ENCODE data around the gene RERE. TPM values are rescaled to one million over a fixed set of nuclear protein-coding genes. Genes with fewer than 3 reads are reported as not detected.

RERE gene
- total RNA-seq, 6 experiments from 2014 or later: 36.5 to 41.6 (median 37.5) TPM

DNA sequence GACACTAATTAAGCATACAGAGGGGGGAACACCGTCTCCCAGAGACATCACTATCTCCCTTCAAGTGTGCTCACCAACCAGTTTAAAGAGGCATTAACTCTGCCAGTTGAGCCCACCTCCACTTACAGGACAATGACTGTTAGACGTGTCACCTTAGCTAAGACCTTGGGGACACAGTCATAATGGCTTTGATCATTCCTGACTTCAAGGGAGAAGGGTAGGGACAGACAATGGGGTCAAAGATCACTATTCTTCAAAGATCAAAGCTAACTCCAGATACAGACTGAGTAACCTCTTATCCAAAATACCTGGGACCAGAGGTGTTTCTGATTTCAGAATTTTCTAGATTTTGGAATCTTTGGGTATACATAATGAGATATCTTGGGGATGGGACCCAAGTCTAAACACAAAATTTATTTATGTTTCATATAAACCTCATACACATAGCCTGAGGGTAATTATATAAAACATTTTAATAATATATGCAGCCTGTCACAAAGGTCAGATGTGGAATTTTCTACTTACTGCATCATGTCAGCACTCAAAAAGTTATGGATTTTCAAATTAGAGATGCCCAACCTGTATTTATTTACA is 253.4 kb downstream of the RERE start:
- H3K4me1 Mint-ChIP-seq (ENCODE audit: low read depth): peaks cover 35% of the 10 kb centered on the region
- no peaks in the 10 kb centered on the region for H3K9me3 Mint-ChIP-seq
- TF ChIP-seq, protein P1, sequence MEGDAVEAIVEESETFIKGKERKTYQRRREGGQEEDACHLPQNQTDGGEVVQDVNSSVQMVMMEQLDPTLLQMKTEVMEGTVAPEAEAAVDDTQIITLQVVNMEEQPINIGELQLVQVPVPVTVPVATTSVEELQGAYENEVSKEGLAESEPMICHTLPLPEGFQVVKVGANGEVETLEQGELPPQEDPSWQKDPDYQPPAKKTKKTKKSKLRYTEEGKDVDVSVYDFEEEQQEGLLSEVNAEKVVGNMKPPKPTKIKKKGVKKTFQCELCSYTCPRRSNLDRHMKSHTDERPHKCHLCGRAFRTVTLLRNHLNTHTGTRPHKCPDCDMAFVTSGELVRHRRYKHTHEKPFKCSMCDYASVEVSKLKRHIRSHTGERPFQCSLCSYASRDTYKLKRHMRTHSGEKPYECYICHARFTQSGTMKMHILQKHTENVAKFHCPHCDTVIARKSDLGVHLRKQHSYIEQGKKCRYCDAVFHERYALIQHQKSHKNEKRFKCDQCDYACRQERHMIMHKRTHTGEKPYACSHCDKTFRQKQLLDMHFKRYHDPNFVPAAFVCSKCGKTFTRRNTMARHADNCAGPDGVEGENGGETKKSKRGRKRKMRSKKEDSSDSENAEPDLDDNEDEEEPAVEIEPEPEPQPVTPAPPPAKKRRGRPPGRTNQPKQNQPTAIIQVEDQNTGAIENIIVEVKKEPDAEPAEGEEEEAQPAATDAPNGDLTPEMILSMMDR (IDR thresholded peaks at IDR 0.05): no peak
- DNase-seq: no peak
- H3K27me3 Mint-ChIP-seq (ENCODE audit: insufficient read depth): no peaks in the 10 kb centered on the region
- no peak overlapping the region for H3K27ac Mint-ChIP-seq
- no peaks in the 10 kb centered on the region for H3K36me3 Mint-ChIP-seq (ENCODE audit: low read depth)
- no peak overlapping the region for H3K4me3 Mint-ChIP-seq

DNA sequence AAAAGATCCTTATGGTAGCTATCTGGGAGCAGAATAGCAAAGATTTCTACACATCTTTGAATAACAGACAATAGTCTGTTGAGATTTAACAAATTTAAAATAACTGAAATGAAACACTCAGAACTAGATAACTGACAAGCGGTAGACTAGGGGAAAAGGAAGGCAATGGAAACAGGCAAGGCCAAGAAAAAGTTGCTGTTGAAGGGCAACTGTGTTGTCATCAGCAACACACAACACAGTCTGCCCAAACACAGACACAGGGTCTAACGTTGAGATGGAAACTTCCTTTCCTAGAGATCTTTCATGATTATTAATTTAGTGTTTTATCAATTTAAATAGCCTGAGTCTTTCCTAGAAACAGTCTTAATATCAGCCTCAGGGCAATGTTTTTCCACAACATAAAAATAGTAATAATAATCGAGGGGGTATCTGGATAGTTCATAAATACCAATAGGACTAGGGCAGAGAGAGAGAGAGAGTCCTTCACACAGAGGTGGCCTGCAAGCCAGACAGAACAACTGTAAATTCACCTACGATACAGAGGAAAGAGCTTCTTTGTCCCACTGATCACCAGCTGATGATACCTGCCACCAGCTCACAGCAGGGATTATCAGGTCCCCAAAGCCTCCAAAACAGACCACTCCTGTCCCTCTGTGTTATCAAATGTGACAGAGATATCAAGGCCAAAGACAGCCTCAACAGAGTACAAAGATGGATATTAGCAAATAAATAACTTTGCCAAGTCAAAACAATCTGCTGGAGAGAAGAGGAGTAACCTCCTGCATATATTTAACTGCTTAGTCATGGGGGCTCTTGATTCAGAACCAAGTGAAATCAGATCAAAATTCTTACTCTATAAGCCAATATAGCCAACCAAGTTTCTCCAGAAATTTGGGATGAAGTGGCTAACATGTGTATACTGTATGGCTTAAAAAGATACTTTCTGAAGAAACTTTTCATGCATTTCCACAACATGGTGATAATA is 254.3 kb downstream of the RERE start:
- peak overlapping the region; percentile 44 for H3K27ac Mint-ChIP-seq
- peaks cover 35% of the 10 kb centered on the region for H3K4me1 Mint-ChIP-seq (ENCODE audit: low read depth)
- TF ChIP-seq, protein P1 (IDR thresholded peaks at IDR 0.05): no peak

DNA sequence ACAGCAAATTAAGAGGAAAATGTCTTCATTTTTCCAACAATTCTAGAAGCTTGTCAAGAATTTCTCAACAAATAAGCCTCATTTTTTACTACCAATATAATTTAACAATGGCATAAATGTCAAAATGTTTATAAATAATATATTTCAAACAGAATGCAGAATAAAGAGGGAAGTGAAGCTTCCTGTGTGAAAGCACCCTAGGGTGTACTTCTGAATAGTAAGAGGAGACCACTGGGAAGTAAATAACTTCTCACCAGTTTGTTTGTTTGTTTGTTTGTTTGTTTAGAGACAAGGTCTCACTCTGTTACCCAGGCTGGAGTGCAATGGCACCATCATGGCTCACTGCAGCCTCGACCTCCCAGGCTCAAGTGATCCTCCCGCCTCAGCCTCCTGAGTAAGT is 255.2 kb downstream of the RERE start:
- Mint-ChIP-seq H3K27ac (no peak overlapping the region), H3K4me3 (no peak overlapping the region), H3K9me3 (no peaks in the 10 kb centered on the region), H3K36me3 (ENCODE audit: low read depth) (no peaks in the 10 kb centered on the region), H3K4me1 (ENCODE audit: low read depth) (peaks cover 31% of the 10 kb centered on the region), H3K27me3 (ENCODE audit: insufficient read depth) (no peaks in the 10 kb centered on the region)
- no peak for DNase-seq
- TF ChIP-seq, protein P1 (IDR thresholded peaks at IDR 0.05): no peak

More for the DNA sequence above, 254.3 kb downstream of the RERE start:
- H3K4me3 Mint-ChIP-seq: no peak overlapping the region
- H3K9me3 Mint-ChIP-seq: no peaks in the 10 kb centered on the region
- H3K36me3 Mint-ChIP-seq (ENCODE audit: low read depth): no peaks in the 10 kb centered on the region
- peak; percentile 19 for DNase-seq
- no peaks in the 10 kb centered on the region for H3K27me3 Mint-ChIP-seq (ENCODE audit: insufficient read depth)

DNA sequence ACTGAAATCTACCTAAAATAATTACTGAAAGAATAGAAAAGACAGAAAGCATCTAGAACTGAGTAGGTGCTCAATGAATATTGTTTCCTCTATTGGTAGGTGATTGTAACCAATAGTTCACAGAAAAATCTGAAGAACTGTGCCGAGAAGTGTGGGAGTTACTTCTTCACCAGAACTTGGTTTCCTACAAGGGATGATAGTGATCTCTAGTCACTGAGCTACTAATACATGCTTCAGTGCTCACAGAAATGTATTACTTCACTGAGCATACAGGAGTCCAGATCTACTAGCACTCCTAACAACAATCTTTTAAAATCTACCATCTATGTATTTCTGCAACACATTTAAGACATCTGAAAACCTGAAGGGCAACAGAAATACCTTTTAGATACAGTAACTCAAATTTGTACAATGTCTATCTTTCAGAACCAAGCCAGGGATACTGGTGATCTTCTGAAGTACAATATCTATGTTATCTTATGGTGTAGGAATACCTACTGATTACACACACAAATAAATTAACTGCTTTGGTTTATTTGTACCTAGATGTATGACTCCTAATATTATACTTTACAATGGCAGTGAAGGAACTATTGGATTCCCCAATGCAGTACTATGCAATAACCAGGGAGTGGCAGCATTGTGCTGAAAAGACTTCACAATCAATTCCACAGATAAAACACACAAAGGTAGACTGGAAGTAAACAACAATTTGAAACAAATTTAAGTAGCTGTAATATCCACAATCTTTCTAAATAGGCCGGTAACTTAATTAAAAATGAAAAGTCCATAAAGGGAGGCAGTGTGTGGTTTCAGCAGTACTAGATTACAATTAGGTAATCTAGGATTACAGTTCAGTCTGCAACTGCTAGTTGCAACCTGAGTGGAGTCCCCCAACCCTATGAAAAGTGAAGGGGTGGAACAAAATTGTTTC is 256.6 kb downstream of the RERE start:
- Mint-ChIP-seq H3K27me3 (ENCODE audit: insufficient read depth) (no peaks in the 10 kb centered on the region), H3K9me3 (no peaks in the 10 kb centered on the region), H3K4me3 (no peak overlapping the region), H3K27ac (no peak overlapping the region), H3K4me1 (ENCODE audit: low read depth) (peaks cover 27% of the 10 kb centered on the region), H3K36me3 (ENCODE audit: low read depth) (no peaks in the 10 kb centered on the region)
- TF ChIP-seq, protein P1 (IDR thresholded peaks at IDR 0.05): peak; percentile 93
- DNase-seq: peak; percentile 41

DNA sequence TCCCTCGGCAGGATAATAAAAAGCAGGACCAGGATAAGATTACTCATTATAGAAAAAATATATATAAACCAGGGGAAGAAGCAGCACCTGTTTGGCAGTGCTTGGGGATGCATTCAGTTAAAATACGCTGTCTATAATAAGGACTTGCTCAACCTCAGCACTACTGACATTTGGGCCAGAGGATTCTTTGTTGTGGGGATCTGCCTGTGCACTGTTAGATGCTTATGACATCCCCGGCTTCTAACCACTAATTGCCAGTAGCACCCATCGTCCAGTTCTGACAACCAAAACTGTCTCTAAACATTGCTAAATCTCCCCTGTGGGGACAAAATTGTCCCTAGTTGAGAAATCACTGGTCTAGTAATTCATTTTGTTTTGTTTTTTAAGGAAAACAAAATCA is 257.4 kb downstream of the RERE start:
- Mint-ChIP-seq H3K4me1 (ENCODE audit: low read depth) (peaks cover 32% of the 10 kb centered on the region), H3K27me3 (ENCODE audit: insufficient read depth) (no peaks in the 10 kb centered on the region), H3K27ac (no peak overlapping the region), H3K4me3 (no peak overlapping the region), H3K36me3 (ENCODE audit: low read depth) (no peaks in the 10 kb centered on the region), H3K9me3 (no peaks in the 10 kb centered on the region)
- TF ChIP-seq, protein P1 (IDR thresholded peaks at IDR 0.05): no peak
- no peak for DNase-seq

All from HFFc6 (cell line).